Measurements from ENCODE around the gene IFNE.

The IFNE gene, protein sequence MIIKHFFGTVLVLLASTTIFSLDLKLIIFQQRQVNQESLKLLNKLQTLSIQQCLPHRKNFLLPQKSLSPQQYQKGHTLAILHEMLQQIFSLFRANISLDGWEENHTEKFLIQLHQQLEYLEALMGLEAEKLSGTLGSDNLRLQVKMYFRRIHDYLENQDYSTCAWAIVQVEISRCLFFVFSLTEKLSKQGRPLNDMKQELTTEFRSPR

DNA sequence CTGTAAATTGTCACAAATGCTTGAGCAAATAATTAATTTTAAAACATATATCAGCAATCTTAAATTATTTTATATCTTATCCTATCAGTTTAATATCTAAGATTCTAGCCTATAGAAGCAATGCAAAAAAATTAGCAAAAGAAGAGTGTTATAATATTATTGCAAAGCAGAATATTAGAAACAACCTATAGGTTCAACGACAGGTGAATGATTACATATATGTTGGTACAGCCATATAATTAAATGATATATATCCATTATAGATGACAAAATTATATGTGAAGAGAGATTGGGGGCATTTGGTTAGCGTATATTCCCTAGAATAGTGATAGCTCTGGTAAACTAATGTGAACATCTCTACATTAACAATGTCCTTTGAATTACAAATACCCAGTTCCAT lies at the start of gene IFNE:
IFNE (minus strand) TSS at position 101 of the 400 bp plus-strand sequence. CDS start 619 bp downstream, outside the sequence.
- DNase-seq, result no peak

DNA sequence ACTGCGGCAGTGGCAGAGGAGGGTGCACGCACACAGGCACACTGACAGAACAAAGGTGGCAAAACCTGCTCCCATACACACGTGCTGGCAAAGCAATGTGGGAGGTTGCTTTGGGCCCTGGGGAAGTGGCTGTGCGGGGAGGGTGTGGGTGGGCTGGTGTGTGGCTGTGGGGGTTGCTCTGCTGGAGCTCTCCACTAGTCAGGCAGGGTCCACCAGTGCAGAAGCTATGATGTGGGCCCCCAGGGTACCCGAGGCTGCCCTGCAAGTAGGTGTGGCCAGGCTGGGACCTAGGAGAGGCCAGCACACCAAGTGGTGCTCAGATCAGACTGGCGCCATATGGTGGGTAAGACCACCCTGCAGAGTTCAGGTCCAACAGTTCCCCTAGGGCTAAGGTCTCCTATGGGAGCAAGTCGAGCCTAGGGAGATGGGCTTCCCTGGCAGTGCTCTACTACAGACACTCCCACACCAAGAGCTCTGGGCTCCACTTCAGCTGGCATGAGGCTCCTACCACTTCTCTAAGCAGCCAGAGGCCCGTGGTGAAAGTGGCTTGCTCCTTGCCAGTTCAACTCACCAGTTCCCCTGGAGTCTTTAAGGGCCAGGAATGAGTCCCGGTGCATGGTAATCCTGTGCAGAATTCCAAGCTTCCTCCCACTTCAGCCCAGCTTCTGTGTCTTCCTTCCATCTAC lies 46.2 kb upstream of the IFNE start:
- DNase-seq, result no peak

DNA sequence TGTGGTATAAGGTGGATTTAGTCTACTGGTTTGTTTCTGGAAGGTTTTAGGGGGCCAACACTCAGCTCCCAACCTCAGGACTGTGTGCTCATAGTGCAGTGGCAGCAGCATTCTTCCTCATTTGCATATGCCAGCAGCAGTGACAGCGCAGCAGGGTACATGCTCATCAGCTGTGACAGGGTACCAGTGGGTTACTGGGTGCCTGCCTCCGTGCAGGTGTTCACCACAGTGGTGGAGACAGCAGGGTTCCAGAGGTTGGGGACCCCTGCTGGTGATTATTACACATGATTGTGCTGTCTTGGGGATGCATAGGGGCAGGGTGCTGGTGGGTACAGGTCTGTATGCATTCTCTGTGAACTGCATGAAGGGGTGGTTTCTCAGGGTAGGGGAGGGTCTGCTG lies 45.5 kb upstream of the IFNE start:
- DNase-seq, result no peak

DNA sequence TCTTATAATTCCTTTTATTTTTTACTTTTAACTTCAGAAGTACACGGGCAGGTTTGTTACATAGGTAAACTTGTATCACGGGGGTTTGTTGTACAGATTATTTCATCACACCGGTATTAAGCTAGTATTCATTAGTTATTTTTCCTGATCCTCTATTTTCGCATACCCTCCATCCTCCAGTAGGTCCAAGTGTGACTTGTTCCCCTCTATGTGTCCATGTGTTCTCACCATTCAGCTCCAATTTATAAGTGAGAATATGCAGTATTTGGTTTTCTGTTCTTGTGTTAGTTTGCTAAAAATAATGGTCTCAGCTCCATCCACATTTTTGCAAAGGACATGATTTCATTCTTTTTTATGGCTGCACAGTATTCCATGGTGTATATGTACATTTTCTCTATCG lies 43.1 kb upstream of the IFNE start:
- no peak for DNase-seq

DNA sequence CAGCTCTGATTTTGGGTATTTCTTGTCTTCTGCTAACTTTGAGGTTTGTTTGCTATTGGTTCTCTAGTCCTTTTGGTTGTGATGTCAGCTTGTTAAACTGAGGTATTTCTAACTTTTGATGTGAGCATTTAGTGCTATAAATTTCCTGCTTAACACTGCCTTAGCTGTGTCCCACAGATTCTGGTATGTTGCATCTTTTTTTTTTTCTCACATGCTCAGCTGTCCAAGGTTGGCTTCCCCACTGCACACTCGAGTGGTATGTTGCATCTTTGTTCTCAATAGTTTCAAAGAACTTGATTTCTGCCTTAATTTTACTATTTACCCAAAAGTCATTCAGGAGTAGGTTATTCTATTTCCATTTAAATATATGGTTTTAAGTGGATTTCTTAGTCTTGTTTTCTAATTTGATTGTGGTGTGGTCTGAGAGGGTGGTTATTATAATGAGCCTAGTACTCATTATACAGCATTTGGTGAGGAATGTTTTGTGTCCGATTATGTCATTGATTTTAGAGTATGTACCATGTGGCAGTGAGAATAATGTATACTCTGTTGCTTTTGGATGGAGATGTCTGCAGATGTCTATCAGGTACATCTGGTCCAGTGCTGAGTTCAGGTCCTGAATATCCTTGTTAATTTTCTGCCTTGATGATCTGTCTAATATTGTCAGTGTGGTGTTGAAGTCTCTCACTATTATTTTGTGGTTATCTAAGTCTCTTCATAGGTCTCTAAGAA lies 42.2 kb upstream of the IFNE start:
- no peak for DNase-seq

DNA sequence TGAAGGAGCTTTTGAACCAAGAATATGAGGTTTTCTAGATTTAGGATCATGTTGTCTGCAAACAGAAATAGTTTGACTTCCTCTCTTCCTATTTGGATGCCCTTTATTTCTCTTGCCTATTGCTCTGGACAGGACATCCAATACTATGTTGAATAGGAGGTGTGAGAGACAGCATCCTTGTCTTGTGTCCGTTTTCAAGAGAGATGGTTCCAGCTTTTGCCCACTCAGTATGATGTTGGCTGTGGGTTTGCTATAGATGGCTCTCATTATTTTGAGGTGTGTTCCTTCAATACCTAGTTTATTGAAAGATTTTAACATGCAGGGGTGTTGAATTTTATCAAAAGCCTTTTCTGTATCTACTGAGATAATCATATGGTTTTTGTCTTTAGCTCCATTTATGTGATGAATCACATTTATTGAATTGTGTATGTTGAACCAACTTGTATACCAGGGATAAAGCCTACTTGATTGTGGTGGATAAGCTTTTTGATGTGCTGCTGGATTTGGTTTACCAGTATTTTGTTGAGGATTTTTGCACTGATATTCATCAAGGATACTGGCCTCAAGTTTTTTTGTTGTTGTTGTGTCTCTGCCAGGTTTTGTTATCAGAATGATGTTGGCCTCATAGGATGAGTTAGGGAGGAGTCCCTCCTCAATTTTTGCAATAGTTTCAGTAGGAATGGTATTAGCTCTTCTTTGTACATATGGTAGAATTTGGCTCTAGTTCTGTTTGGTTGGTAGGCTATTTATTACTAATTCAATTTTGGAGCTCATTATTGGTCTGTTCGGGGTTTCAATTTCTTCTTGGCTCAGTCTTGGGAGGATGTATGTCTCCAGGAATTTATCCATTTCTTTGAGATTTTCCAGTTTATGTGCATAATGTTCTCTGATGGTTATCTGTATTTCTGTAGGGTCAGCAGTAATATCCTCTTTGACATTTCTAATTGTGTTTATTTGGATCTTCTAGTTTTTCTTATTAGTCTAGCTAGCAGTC lies 41.2 kb upstream of the IFNE start:
- DNase-seq, result no peak

DNA sequence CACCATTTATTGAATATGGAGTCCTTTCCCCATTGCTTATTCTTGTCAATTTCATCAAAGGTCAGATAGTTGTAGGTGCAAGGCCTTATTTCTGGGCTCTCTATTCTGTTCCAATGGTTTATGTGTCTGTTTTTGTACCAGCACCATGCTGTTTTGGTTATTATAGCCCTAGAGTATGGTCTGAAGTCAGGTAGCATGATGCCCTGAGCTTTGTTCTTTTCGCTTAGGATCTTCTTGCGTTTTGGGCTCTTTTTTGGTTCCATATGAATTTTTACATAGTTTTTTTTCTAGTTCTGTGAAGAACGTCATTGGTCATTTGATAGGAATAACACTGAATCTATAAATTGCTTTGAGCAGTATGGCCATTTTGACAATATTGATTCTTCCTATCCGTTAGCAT lies 40.2 kb upstream of the IFNE start:
- DNase-seq, result no peak

DNA sequence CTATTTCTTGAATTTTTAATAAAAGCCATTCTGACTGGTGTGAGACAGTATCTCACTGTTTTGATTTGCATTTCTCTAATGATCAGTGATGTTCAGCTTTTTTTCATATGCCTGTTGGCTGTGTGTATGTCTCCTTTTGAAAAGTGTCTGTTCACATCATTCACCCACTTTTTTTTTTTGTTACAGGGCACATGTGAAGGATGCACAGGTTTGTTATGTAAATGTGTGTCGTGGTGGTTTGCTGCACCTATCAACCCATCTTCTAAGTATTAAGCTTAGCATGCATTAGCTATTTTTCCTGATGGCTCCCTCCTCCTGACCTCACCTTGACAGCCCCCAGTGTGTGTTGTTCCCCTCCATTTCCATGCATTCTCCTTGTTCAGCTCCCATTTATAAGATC lies 39.3 kb upstream of the IFNE start:
- DNase-seq, result no peak

DNA sequence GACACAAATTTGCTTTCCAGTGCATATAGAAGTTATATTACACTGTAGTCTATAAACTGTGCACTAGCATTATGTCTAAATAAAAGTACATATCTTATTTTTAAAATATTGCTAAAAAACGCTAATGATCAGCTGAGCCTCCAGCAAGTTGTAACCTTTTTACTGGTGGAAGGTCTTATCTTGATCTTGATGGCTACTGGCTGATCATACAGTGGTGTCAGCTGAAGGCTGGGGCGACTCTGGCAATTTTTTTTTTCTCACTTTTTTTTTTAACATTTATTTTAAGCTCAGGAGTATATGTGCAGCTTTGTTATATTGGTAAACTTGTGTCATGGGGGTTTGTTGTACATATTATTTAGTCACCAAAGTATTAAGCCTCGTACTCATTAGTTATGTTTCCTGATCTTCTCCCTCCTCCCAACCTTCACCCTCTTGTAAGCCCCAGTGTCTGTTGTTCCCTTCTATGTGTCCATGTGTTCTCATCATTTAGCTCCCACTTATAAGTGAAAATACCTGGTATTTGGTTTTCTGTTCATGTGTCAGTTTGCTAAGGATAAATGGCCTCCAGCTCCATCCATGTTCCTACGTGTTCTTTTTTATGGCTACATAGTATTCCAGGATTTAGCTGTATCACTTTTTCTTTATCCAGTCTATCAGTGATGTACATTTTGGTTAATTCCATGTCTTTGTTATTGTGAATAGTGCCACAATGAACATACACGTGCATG lies 38.6 kb upstream of the IFNE start:
- no peak for DNase-seq

DNA sequence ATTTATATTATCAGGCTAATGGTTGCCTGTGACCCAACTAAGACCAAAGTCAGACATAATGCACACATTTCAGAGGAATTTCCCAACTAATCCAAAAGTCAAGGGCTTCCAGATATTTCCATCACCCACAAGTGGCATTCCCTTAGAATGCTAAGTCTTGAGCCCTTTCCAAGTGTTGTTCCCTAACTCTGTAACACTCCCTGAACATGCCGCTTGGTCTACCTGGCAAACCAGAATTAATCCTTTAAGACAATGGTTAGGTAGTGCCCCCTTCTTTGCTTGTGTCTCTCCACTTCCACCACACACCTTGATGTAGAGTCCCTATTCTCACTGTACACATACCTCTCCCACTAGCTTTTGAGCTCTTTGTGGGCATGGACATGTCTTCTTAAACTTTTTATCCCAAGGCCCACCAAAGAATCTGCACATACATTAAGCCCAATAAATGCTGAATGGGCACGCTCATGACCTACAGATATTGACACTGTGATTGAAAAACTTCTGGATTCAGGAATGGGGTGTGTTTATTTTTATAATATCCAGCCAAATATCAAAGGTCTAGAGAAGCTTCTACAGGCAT lies 37.8 kb upstream of the IFNE start:
- DNase-seq, result no peak

DNA sequence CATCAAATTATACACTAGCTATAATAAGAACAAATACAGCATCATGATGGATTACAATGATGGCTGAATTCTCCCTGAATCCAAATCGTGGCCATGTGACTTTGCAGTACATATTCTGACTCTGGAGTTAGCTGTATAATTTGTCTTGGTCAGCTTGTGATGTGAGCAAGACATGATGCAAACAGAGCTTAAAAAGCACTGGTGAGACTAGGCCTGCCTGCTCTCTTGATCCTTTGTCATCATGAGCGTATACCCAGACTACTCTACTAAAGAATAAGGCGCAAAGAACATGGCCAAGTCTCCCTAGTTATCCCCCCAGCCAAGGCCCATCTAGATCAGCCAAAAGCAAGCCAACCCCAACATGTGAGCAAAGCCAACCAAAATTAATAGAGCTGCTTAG lies 34.7 kb upstream of the IFNE start:
- no peak for DNase-seq

DNA sequence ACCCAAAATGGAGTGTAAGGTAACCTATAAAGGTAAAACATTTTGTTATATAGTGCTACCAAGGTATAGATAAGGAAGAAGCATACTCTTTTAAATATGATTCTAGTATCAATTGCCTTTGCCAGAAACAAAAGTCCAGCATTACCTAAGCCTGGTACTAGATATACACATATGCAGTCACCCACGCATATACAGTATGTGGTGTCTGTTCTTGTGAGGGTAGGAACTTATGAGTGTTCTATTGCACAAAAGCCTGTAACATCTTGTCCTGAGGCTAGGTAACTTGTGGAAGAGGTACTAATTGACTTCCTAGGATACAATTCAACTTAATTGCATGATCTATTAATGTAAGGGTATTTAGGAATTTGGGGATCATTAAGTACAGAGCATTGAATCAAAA lies 31.3 kb upstream of the IFNE start:
- no peak for DNase-seq

DNA sequence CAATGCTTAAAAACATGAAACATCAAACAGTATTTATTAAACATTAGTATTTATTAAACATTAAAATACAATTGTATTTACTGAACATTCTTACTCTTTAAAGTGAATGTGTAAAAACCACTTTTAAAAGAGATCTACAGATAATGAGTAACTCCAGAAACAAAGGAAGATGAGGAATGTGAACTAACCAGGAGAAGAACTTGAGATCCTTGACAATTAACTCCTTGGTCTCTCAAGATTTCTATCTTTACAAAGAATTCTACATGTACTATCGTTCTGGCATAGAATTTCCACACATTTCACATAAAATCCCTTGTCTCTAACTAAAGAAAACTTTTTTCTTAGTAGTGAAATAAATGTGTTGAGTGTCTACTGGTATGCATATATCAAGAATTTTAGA lies 28.7 kb upstream of the IFNE start:
- DNase-seq, result no peak

DNA sequence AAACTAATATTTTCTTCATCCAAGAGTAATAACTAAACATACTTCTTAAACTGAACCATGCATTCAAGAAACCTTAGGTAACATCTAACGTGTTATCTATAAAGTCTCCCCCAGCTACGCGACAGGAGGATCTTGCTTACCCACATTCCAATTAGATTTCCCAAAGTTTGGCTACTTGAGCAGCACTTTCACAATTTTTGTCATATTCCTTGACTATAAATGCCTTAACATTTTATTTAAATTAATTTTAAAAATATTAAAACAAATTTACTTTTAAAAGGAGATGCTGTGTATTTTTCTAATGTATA lies 25.3 kb upstream of the IFNE start:
- DNase-seq, result no peak

DNA sequence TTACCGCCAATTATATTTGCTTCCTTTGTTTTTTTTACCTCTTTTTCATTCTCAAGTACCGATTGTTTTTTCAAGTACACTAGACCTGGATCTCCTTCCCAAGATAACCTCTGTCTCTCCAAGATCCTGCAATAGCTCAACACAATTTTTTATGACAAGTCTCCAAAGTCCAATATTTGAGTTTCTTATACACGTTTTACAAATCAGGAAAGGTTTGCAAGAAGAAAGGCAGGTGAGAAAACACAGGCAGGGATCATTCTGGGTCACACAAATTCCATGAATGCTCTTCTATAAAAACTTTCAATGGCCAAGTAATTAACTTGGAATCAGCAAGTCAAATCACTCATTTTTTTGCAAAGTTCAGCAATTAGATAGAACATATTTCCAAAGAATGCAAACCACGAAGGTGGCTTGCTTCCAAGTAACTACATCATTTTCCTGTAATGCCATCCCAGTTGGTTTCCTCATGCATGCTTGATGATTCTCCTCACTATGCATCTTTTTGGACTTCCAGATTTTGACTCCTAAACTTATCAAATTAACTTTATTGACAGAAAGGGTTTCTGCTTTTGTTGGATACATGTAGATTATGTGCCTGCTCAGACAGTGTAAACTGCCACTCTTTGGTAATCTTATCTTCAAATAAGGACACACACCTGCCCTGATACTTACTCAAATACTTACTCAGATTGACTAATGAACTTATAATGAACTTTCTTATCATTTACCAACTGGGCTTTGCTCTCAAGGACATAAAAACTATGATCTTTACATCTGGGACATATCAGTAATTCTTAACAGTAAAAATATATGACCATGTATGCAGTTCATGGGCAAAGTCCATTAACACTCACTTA lies 24.7 kb upstream of the IFNE start:
- DNase-seq, result no peak

DNA sequence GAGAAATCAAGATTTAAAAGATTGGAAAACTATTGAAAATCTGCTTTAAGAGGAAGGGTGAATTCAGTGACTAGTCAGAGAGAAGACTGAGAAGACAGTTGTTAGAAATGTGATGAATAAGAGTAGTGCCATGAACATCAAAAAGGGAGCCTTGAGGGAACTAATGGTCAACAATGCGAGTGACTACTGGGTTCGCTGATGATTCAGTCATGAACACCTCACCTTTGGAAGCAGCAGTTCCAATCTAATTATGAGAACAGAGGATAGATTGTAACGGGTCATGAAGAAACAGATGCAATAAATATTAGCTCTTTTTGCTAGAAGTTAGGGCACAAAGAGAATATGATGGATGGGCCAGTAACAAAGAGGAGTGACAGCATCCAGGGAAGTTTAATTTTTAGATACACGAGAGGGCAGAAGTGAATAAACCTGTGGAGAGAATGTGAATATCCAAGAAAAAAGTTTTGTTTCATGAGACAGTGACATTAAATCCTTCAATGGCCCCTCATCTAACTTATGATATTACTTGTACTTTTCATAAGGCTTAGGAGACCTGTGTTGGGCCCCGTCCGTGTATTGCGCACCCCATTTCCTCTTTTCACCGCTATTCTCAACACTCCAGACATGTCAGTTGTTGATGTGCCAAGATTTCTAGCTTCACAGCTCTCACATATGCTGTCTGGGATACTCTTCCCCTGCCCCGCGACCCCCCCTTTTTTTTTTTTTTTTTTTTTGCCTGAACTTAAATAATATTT lies 23.5 kb upstream of the IFNE start:
- DNase-seq, result no peak

DNA sequence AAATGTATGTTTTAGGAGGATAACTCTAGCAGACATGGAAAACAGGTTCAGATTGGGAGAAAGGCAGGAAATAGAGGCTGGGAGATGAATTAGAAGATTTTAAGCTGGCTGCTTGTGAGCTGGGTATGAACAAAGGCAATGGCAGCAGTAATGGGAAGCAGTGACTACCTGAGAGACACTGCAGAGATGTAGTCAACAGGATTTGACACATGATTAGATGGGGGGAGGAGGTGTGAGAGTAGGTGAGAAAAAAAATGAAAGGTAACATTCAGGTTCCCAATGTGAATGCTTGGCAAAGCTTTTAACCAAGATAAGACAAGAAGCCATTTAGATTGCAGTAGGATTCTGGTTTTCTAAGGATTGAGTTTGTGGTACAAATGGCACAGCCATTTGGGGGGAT lies 22.8 kb upstream of the IFNE start:
- no peak for DNase-seq

DNA sequence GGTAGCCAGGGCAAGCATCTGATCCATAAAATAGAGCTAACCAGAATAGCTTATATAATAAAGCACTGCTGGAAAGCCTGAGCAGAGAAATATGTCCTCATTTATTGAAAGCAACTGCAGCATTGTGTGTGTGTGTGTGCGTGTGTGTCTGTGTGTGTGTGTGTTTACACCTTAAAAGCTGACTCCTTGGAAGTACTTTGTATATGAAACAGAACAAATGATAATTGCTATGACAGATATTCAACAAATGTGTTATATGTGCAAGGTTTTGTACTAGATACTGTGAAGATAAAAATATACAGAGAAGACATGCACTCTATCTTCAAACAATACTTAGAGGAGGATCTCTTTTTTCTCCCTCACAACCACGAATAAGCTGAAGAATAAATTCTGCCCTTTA lies 22.0 kb upstream of the IFNE start:
- no peak for DNase-seq

DNA sequence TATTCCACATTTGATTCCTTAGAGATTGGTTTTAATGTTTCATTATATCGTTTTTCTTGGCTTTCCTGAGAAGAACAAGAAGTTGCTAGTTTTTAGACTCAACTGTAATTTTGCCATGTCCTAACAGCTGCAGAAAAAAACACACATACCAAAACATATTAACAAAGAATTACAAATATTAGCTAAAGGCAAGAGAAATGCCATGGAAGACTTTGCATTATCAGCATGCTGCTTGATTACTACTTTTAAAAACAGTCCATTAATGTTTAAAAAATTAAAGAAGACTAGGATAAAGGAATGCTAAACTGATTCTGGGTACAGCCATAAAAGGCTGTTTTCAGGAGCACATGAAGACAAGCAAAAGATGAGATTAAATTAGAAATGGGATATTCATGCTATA lies 20.5 kb upstream of the IFNE start:
- DNase-seq, result no peak

DNA sequence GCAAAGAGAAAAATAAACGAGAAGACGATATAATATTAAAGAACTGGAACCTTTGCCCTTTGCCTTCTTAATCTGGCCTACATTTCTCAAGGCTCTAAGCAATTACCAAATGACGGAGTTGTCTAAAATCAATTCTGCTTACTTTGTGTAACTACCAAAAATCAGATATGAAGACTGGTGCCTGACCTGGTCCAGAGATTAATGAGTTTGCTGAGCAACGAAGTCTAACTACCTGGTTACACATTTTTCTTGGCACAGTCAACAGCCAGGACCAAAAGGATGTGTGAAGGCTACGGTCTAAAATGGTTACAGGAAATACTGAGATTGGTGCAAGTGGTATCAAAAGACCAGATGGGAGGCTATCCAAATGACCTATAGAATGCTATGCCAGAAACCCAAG lies 17.8 kb upstream of the IFNE start:
- DNase-seq, result no peak

DNA sequence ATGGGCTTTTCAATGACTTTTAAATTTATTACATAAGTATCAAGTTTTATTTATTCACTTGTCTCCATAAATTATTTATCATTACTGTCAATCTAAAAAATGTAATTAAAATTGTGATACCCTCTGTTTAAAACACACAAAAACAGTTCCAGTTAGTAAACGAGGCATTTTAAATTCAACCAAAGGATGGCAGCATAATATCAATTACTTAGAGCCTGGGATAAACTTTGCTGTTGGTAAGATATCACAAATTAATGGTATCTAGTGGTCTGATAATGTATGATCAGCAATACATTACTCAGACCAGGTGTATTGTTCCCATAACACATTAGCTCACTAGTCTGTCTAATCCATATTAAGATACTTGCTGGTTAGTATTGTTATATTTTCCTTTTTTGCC lies 9.6 kb upstream of the IFNE start:
- DNase-seq, result no peak

Data from SIG-M5 (cell line).